GM12878 (cell line): ENCODE results near the gene DLGAP3. TPM values are rescaled to one million over a fixed set of nuclear protein-coding genes. Genes with fewer than 3 reads are reported as not detected.

ENCODE experiments used
- ATAC-seq: fragments of 200-7000 bp; cut with Tn5 transposase; 3 replicates; pipeline ENCODE4 v1.9.1; 2020; ENCODE audit warnings: mild to moderate bottlenecking, moderate library complexity
- BruUV-seq: library from RNA; stranded (reverse); fragments of 400-500 nt; replicated peaks from 2 replicates; lab custom pipeline; 2021; lab: Mats Ljungman, UMichigan
- CTCF ChIA-PET: fragments of 300-600 bp; sonication (Branson Sonifier 250); formaldehyde crosslinking; extraction: SDS; loops from one replicate; lab custom pipeline; 2021; ENCODE audit warnings: inconsistent platforms; lab: Yijun Ruan, JAX
- POLR2A ChIA-PET: fragments of 350-600 bp; formaldehyde crosslinking; extraction: SDS; loops from one replicate; lab custom pipeline; 2021; ENCODE audit warnings: inconsistent platforms; lab: Charles Lee
- RAD21 ChIA-PET: fragments of 300-600 bp; sonication (Branson Sonifier 250); formaldehyde crosslinking; loops from one replicate; lab custom pipeline; 2023; ENCODE audit warnings: antibody characterized with exemption; ENCODE audit not compliant: unreplicated experiment; lab: Charles Lee
- SMC1A ChIA-PET: fragments of 300-600 bp; sonication (Branson Sonifier 250); formaldehyde crosslinking; loops from one replicate; lab custom pipeline; 2023; ENCODE audit not compliant: unreplicated experiment, uncharacterized antibody; lab: Charles Lee
- DNase-seq: peaks from one replicate; pipeline ENCODE4 v3.0.0-alpha.2; 2011; ENCODE audit warnings: low read depth, low spot score
- FAIRE-seq: peaks from 3 replicates; lab custom pipeline; 2011; peaks lifted over from hg19 to GRCh38; lab: Jason Lieb, UNC
- H2AFZ ChIP-seq: 2 replicates; pipeline ENCODE4 v1.6.0; 2011; ENCODE audit warnings: low read depth, low read length, control low read depth; ENCODE audit not compliant: control insufficient read depth
- H3K27ac ChIP-seq: 2 replicates; pipeline ENCODE4 v1.5.1; 2011; ENCODE audit warnings: control low read depth; ENCODE audit not compliant: control insufficient read depth, insufficient read depth
- H3K27me3 ChIP-seq, 2 experiments: replicated peaks in 1 of 2; 2 replicates each; pipeline versions ENCODE4 v1.6.0 to v1.6.1; 2011; ENCODE audit warnings: low read length in 1 of 2; ENCODE audit not compliant: control insufficient read depth in 2 of 2, insufficient read depth in 2 of 2
- H3K36me3 ChIP-seq, 2 experiments: 2 replicates each; pipeline ENCODE4 v1.5.1; 2011; ENCODE audit warnings: low read length in 1 of 2; ENCODE audit not compliant: control insufficient read depth in 2 of 2, insufficient read depth in 2 of 2
- H3K4me1 ChIP-seq: 2 replicates; pipeline ENCODE4 v1.6.1; 2011; ENCODE audit warnings: mild to moderate bottlenecking, low read length, moderate library complexity, mixed read lengths; ENCODE audit not compliant: control insufficient read depth, insufficient read depth
- H3K4me2 ChIP-seq: 2 replicates; pipeline ENCODE4 v1.6.0; 2011; ENCODE audit warnings: control low read depth; ENCODE audit not compliant: control insufficient read depth, insufficient read depth
- H3K4me3 ChIP-seq: fragments of 200-600 bp; sonication (generic); 2 replicates; pipeline ENCODE4 v1.5.1; 2016
- H3K79me2 ChIP-seq: 2 replicates; pipeline ENCODE4 v1.6.0; 2011; ENCODE audit warnings: low read length; ENCODE audit not compliant: control insufficient read depth, insufficient read depth
- H3K9ac ChIP-seq: 2 replicates; pipeline ENCODE4 v1.8.0; 2011; ENCODE audit warnings: low read length, control low read depth, mixed read lengths; ENCODE audit not compliant: control insufficient read depth, insufficient read depth
- H3K9me3 ChIP-seq: replicated peaks from 3 replicates; pipeline ENCODE4 v1.5.1; 2011; ENCODE audit warnings: mild to moderate bottlenecking, low read length; ENCODE audit not compliant: control insufficient read depth, insufficient read depth
- H4K20me1 ChIP-seq: 2 replicates; pipeline ENCODE4 v1.6.0; 2011; ENCODE audit not compliant: control insufficient read depth, insufficient read depth
- ATF3 ChIP-seq: IDR thresholded peaks from 2 replicates; pipeline ENCODE4 v1.6.1; 2011; ENCODE audit warnings: low read depth, mild to moderate bottlenecking, low read length, moderate library complexity, borderline replicate concordance; ENCODE audit errors: extremely low read depth
- BCLAF1 ChIP-seq: fragments of 450-650 bp; IDR thresholded peaks from 2 replicates; pipeline ENCODE4 v1.6.1; 2017; ENCODE audit warnings: antibody characterized with exemption, mild to moderate bottlenecking, moderate library complexity
- ESRRA ChIP-seq: IDR thresholded peaks from 2 replicates; pipeline ENCODE4 v1.6.1; 2012; ENCODE audit warnings: mild to moderate bottlenecking, low read length, improper control_type of control experiment
- FOS ChIP-seq: IDR thresholded peaks from 3 replicates; pipeline ENCODE4 v1.6.1; 2011; ENCODE audit warnings: borderline replicate concordance; ENCODE audit not compliant: insufficient read length; ENCODE audit errors: extremely low read depth
- KLF5 ChIP-seq: fragments of 450-650 bp; IDR thresholded peaks from 2 replicates; pipeline ENCODE4 v1.6.1; 2014; ENCODE audit warnings: mild to moderate bottlenecking; ENCODE audit not compliant: partially characterized antibody
- MYC ChIP-seq: IDR thresholded peaks from 2 replicates; pipeline ENCODE4 v1.6.1; 2011; ENCODE audit warnings: mild to moderate bottlenecking, low read length, moderate library complexity, inconsistent platforms; ENCODE audit not compliant: insufficient read depth, insufficient replicate concordance, insufficient read length, severe bottlenecking
- NBN ChIP-seq: fragments of 450-650 bp; IDR thresholded peaks from 2 replicates; pipeline ENCODE4 v1.6.1; 2016
- PAX8 ChIP-seq: fragments of 450-650 bp; IDR thresholded peaks from 2 replicates; pipeline ENCODE4 v1.6.1; 2017; ENCODE audit warnings: mild to moderate bottlenecking, moderate library complexity
- PKNOX1 ChIP-seq: fragments of 450-650 bp; IDR thresholded peaks from 2 replicates; pipeline ENCODE4 v1.6.1; 2016; ENCODE audit warnings: mild to moderate bottlenecking
- PML ChIP-seq: IDR thresholded peaks from 2 replicates; pipeline ENCODE4 v1.6.1; 2012; ENCODE audit warnings: low read length, inconsistent platforms
- POLR2AphosphoS2 ChIP-seq: IDR thresholded peaks from 2 replicates; pipeline ENCODE4 v1.6.1; 2011; ENCODE audit warnings: low read depth, mild to moderate bottlenecking, low read length, improper control_type of control experiment, moderate library complexity
- RELB ChIP-seq: fragments of 450-650 bp; IDR thresholded peaks from 2 replicates; pipeline ENCODE4 v1.6.1; 2017; ENCODE audit warnings: low read depth, mild to moderate bottlenecking, moderate library complexity
- TCF12 ChIP-seq: IDR thresholded peaks from 2 replicates; pipeline ENCODE4 v1.6.1; 2011; ENCODE audit warnings: low read depth, mild to moderate bottlenecking, low read length
- YBX1 ChIP-seq: fragments of 450-650 bp; IDR thresholded peaks from 2 replicates; pipeline ENCODE4 v1.6.1; 2016; ENCODE audit warnings: antibody characterized with exemption
- ZNF24 ChIP-seq: fragments of 450-650 bp; IDR thresholded peaks from 2 replicates; pipeline ENCODE4 v1.6.1; 2017; ENCODE audit warnings: antibody characterized with exemption, mild to moderate bottlenecking
- ZNF687 ChIP-seq: fragments of 450-650 bp; IDR thresholded peaks from 2 replicates; pipeline ENCODE4 v1.6.1; 2017; ENCODE audit warnings: mild to moderate bottlenecking, moderate library complexity
- WGBS: methylation state at CpG from one replicate; pipeline ENCODE4 v1.1.6; 2016; ENCODE audit warnings: low lambda C conversion rate; ENCODE audit not compliant: insufficient replicate concordance, insufficient coverage; ENCODE audit errors: missing lambda C conversion rate; 5-methylcytosine and 5-hydroxymethylcytosine counted together
- in situ Hi-C: fragments of 300-500 bp; cut with MboI; formaldehyde crosslinking; loops from 9 replicates; pipeline ENCODE4 v1.14.3; 2018; ENCODE audit warnings: mixed read lengths
- intact Hi-C: fragments of 100-400 bp; cut with micrococcal nuclease; formaldehyde crosslinking; loops from one replicate; pipeline ENCODE4 v1.14.2; 2022; ENCODE audit not compliant: unreplicated experiment
- polyA plus RNA-seq, 11 experiments: library from polyadenylated mRNA; depleted of rRNA in 4 of 11; unstranded in 6 of 11; stranded (reverse) in 5 of 11; fragments of >200 nt; fragmentation: Nextera tagmentation in 4 of 11; fragmentation: Illumina TruSeq in 1 of 11; extraction: Ambion mirVana in 4 of 11; extraction: Trizol in 1 of 11; gene quantifications; 1 replicate in 1 of 11; 2 replicates in 10 of 11; pipeline versions ENCODE4 v1.2.1 to v1.2.3, GENCODE V29; 2011 to 2016; ENCODE audit warnings: inconsistent platforms in 2 of 11, missing spikeins in 2 of 11, low read depth in 1 of 11
- total RNA-seq, 4 experiments: library from RNA; depleted of rRNA in 3 of 4; stranded (reverse); fragments of >200 nt in 3 of 4; fragmentation: Illumina TruSeq in 1 of 4; extraction: Trizol in 1 of 4; gene quantifications; 2 replicates each; pipeline versions ENCODE4 v1.2.1 to v1.2.3, GENCODE V29; 2013 to 2021

DLGAP3 gene
- total and polyA plus RNA-seq, 10 of the 15 experiments (the other 5 are each of a cell fraction or from before 2014, with no cell fraction given), result 0.03 to 0.15 (median 0.08) TPM; not detected in 4

GRCh38 chr1:34833711-34834110, 95.7 kb downstream of the DLGAP3 start:
- Histone ChIP-seq H3K79me2 (no peaks in the 10 kb centered on the region), H3K36me3 (no peaks in the 10 kb centered on the region), H3K4me2 (no peak overlapping the region), H4K20me1 (no peaks in the 10 kb centered on the region), H3K4me1 (no peaks in the 10 kb centered on the region), H3K9me3 (no peaks in the 10 kb centered on the region), H3K9ac (no peak overlapping the region), H3K4me3 (no peak overlapping the region), H3K27ac (no peak overlapping the region), H3K27me3 (no peaks in the 10 kb centered on the region), H2AFZ (no peak overlapping the region)
- FAIRE-seq (no peak), ATAC-seq (no peak), DNase-seq (no peak)
- BruUV-seq, result no TSS peak
- ChIA-PET POLR2A (no interaction called here), CTCF (interaction anchor here (0.6 kb wide), 3 partner anchors 16 to 57 kb away, joined by 3 to 4 read pairs (median 3); no protein-coding TSS in a partner anchor), SMC1A (no interaction called here), RAD21 (no interaction called here)
- in situ Hi-C loops, result no loop called here
- WGBS, result 38% methylated on average over 1 of the region's 1 CpG
- intact Hi-C loops, result no loop called here
- TF ChIP-seq PKNOX1, result no peak
- TF ChIP-seq MYC, result no peak
- TF ChIP-seq YBX1, result no peak
- no peak for TF ChIP-seq PAX8
- no peak for TF ChIP-seq BCLAF1
- no peak for TF ChIP-seq ZNF687
- TF ChIP-seq PML, result no peak
- TF ChIP-seq NBN, result no peak
- TF ChIP-seq FOS, result no peak
- no peak for TF ChIP-seq ZNF24
- TF ChIP-seq TCF12, result no peak
- TF ChIP-seq POLR2AphosphoS2, result no peak
- no peak for TF ChIP-seq KLF5
- TF ChIP-seq RELB, result no peak
- no peak for TF ChIP-seq ESRRA
- no peak for TF ChIP-seq ATF3
